Bronchial epithelial cell (primary cell): Measurements from ENCODE around the gene TBC1D3K. TPM values are rescaled to one million over a fixed set of nuclear protein-coding genes. Genes with fewer than 3 reads are reported as not detected.
"Not testable (repeated sequence)": the region's sequence is repeated elsewhere in the genome, so short reads cannot be mapped to it uniquely, and the experiment has no call there.

ENCODE experiments used
- DNase-seq: peaks from one replicate; pipeline ENCODE4 v3.0.0-alpha.2; 2010; ENCODE audit warnings: low read depth
- FAIRE-seq: peaks from 2 replicates; lab custom pipeline; 2011; peaks lifted over from hg19 to GRCh38; lab: Jason Lieb, UNC
- H3K27me3 ChIP-seq: 2 replicates; pipeline ENCODE4 v1.5.1; 2011; ENCODE audit warnings: low read length; ENCODE audit not compliant: control insufficient read depth, insufficient read depth
- H3K36me3 ChIP-seq: 2 replicates; pipeline ENCODE4 v1.5.1; 2011; ENCODE audit warnings: low read length; ENCODE audit not compliant: control insufficient read depth, insufficient read depth
- H3K4me3 ChIP-seq: 2 replicates; pipeline ENCODE4 v1.5.1; 2011; ENCODE audit warnings: mild to moderate bottlenecking, low read depth, low read length, control low read depth
- CTCF ChIP-seq: IDR thresholded peaks from 2 replicates; pipeline ENCODE4 v1.5.1; 2011; ENCODE audit warnings: mild to moderate bottlenecking, moderate library complexity, low read length, control low read depth, inconsistent platforms; ENCODE audit not compliant: insufficient read depth, severe bottlenecking
- total RNA-seq: library from RNA; depleted of rRNA; stranded (reverse); fragments of >200 nt; gene quantifications from 2 replicates; pipeline ENCODE4 v1.2.1, GENCODE V29; 2014

Gene TBC1D3K
- total RNA-seq, result not detected in 2 replicates

- H3K4me3 ChIP-seq, H3K27me3 ChIP-seq, FAIRE-seq, H3K36me3 ChIP-seq, DNase-seq: not testable (repeated sequence)
Observed at GRCh38 chr17:37924115-37924514, at the start of gene TBC1D3K. TBC1D3K (plus strand) TSS chr17:37924415; CDS start chr17:37926000, 1,585 bp downstream.

GRCh38 chr17:37884516-37884915 lies 39.7 kb upstream of the TBC1D3K start:
- FAIRE-seq, result no peak
- H3K4me3 ChIP-seq, result no peak overlapping the region
- H3K36me3 ChIP-seq, result no peaks in the 10 kb centered on the region
- H3K27me3 ChIP-seq, result no peaks in the 10 kb centered on the region
- TF ChIP-seq CTCF, result no peak
- DNase-seq, result no peak

- H3K4me3 ChIP-seq, result no peak overlapping the region
- no peak for TF ChIP-seq CTCF
- FAIRE-seq (no peak), DNase-seq (no peak)
- no peaks in the 10 kb centered on the region for H3K27me3 ChIP-seq
- no peaks in the 10 kb centered on the region for H3K36me3 ChIP-seq
Observed at GRCh38 chr17:37885136-37885535, 39.1 kb upstream of the TBC1D3K start.

- FAIRE-seq (no peak), DNase-seq (peak; percentile 79)
- no peaks in the 10 kb centered on the region for H3K27me3 ChIP-seq
- TF ChIP-seq CTCF, result no peak
- H3K4me3 ChIP-seq, result no peak overlapping the region
- no peaks in the 10 kb centered on the region for H3K36me3 ChIP-seq
Observed at GRCh38 chr17:37888881-37889280, 35.3 kb upstream of the TBC1D3K start.

- not testable (repeated sequence) for DNase-seq, H3K4me3 ChIP-seq, FAIRE-seq, H3K36me3 ChIP-seq, H3K27me3 ChIP-seq
Observed at GRCh38 chr17:37896961-37897360, 27.3 kb upstream of the TBC1D3K start.

Other genes starting within 250 kb of the TBC1D3K start
- gene HNF1B, start 179.4 kb upstream of the TBC1D3K start, total RNA-seq, result not detected in 2 replicates
- 2.6 and 3.1 TPM in 2 replicates for gene TBC1D3L, start 64.6 kb downstream of the TBC1D3K start, total RNA-seq
- 0.13 TPM in 1 of 2 replicates, not detected in the other for gene TBC1D3D, start 79.6 kb downstream of the TBC1D3K start, total RNA-seq
- 0.38 TPM in 1 of 2 replicates, not detected in the other for gene TBC1D3C, start 144.2 kb downstream of the TBC1D3K start, total RNA-seq
- gene TBC1D3E, start 203.5 kb downstream of the TBC1D3K start, total RNA-seq, result 0.77 TPM in 1 of 2 replicates, not detected in the other